HG03354 (cell line): ENCODE results near the gene GLIS2.

Source experiments
- ATAC-seq: cut with Tn5 transposase; IDR thresholded peaks from one replicate; pipeline ENCODE4 v1.9.1; 2021; ENCODE audit warnings: mild to moderate bottlenecking; ENCODE audit not compliant: unreplicated experiment, poor library complexity, severe bottlenecking

GLIS2 gene

DNA sequence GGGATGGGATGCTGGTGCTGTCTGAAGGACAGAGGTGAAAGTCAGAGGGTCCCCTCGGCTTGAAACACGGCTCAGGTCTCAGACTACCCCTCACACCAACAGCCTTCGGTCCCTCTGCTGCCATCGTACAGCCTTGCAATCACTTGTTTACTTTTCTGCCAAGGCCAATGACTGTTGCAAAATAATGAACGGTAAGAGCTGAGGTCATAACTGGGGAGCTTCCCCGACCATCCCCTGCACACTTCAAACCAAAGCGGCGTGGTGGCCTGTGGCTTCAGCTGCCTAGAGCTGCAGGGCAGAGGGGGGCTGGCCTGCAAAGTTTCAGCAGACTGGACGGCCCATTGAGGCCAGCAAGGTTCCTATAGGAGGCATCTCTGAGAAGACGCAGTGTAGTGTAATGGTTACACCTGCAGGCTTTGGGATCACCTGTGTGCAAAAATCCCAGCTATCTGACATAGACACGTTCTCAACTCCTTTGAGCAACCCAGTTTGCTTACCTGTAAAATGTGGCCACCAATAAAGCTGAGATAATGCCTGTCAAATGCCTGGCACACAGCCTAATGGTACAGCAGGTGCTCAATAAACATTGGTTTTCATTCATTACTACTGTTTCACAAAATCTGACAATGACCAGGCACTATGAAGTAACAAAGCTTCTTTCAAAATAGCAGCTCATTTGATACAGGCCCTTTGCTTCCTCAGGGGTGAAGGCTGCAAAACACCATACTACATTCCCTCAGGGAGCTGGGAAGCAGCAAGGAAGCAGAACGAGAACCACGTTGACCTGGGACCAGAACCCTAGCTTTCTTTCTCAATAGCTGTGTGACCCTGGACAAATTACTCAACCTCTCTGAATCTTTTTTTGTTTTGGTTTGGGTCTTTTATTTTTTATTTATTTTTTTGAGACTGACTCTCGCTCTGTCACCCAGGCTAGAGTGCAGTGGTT is 30.2 kb downstream of the GLIS2 start:
- ATAC-seq, result no peak

DNA sequence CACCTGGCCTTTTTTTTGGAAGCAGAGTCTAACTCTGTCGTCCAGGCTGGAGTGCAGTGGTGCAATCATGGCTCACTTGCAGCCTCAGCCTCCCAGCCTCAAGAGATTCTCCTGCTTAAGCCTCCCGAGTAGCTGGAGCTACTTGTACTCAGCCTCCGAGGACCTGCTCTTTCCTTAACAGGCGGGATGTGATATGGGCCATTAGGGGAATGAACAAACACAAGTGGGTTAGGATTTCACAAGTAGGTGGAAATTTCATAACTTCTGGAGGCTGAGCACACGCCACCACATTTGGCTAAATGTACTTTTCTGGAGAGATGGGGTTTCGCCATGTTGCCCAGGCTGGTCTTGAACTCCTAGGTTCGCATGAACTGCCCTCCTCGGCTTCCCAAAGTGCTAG is 31.1 kb downstream of the GLIS2 start:
- no peak for ATAC-seq

DNA sequence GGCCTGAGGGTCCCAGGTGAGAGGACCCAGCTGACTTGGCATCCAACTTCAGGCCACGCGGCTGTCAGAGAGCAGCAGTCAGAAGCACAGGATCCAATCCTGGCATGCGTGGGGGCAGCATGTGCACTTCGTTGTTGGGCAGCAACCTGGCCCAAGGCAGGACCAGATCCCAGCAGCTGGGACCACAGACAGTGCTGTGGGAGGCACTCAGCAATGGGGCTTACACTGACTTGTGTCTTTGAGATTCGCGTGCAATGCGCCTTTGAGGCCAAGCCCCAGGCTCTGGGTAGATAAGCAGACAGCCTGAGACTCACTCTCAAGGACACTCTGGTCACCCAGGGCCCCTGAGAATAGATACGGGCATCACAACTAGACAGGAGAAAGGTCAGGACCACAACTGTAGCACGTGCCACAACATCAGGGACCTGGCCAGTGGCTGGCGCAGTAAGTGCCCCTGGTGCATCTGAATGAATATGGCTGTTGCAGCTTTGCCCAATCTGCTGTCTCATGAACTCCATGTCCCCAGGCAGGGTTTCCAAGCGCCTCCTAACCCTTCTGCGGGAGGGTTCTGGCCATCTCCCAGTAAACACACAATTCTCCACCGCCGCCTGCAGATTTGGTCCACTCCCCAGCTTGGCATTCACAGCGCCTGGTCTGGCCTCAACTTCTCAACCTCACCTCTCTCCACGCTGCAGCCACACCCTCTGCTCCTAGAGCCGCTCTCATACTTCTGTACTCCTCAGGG is 32.1 kb downstream of the GLIS2 start:
- no peak for ATAC-seq

DNA sequence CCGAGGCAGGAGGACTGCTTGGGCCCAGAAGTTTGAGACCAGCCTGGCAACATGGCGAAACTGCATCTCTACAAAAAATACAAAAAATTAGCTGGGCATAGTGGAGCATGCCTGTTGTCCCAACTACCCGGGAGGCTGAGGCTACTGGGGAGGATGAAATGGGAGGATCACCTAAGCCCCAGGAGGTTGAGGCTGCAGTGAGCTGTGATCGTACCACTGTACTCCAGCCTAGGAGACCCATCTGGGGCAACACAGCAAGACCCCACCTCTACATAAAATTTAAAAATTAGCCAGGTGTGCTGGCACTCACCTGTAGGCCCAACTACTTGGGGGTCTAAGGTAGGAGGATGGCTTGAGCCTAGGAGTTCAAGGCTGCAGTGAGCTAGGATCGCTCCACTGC is 33.5 kb downstream of the GLIS2 start:
- ATAC-seq, result no peak

DNA sequence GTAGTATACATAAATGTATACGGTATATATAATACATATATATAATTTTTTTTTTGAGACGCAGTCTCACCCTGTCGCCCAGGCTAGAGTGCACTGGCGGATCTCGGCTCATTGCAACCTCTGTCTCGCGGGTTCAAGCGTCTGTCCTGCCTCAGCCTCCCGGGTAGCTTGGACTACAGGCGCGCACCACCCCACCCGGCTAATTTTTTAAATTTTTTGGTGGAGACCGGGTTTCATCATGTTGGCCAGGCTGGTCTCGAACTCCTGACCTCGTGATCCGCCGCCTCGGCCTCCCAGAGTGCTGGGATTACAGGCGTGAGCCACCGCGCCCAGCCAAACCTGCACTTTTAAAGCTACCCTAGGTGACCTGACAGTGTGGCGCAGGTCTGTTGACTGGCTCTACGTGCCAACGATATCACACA is 34.5 kb downstream of the GLIS2 start:
- no peak for ATAC-seq

DNA sequence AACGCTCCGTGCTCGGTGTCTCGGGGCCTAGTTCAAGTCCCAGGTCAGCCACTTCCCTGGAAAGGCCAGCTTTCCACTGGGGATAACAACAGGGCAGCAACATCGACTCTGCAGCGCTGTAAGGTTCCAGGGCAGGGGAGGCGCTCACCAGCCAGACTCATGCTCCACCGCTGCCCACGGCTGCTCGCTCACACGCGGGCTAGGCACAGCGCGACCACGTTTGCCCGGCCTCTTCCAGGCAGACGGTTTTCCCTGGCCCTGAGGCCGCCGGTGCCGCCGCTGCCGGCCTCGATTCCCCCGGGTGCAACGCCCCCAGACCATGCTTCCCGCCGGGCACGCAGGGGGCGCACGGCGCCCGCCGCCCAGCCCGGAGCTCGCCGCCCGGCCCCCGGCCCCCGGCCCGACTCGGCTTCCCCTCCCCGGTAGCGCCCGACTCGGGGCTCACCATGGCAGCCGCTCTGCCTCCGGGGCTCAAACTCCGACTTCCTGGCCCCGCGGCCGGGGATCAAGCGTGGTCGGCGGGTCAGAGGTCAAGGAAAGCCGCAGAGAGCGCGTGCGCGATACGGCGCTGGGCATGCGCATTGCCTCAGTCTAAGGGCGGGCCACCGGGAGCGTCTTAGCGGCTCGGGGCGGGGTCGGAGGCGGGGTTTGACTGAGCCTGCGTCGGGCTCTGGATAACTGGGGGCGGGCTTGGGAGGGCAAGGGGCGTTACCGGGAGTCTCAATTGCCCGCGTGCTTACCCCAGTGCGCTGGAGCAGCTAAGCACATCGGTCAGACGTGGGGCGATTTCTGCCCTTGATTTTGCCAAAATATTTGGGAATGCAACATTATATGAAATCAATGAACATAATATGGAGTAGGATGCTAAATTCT is 35.2 kb downstream of the GLIS2 start, which contains the start of gene PAM16:
Gene PAM16 (minus strand): TSS at position 535 of the 873 bp plus-strand sequence. CDS start 87 bp downstream, at position 448.
- peak; percentile 87 for ATAC-seq

DNA sequence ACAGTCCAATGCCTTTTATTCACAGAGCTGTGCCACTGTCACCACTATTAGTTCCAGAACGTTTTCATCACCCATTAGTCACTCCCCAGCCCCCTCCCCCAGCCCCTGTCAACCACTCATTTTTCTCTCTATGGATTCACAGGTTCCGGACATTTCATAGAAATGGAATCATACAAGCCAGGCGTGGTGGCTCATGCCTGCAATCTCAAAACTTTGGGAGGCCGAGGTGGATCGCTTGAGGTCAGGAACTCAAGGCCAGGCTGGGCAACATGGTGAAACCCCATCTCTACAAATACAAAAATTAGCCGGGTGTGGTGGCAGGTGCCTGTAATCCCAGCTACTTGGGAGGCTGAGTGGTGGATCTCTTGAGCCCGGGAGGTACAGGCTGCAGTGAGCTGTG is 36.0 kb downstream of the GLIS2 start:
- ATAC-seq, result no peak

DNA sequence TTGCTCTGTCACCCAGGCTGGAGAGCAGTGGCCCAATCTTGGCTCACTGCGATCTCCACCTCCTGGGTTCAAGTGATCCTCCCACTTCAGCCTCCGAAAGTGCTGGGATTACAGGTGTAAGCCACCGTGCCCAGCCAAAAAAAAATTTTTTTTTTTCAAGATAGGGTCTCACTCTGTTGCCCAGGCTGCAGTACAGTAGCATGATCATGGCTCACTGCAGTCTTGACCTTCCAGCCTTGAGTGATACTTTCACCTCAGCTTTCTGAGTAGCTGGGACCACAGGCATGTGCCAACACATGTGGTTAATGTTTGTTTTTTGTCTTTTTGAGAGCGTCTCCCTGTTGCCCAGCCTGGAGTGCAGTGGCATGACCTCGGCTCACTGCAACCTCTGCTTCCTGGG is 37.0 kb downstream of the GLIS2 start:
- no peak for ATAC-seq

DNA sequence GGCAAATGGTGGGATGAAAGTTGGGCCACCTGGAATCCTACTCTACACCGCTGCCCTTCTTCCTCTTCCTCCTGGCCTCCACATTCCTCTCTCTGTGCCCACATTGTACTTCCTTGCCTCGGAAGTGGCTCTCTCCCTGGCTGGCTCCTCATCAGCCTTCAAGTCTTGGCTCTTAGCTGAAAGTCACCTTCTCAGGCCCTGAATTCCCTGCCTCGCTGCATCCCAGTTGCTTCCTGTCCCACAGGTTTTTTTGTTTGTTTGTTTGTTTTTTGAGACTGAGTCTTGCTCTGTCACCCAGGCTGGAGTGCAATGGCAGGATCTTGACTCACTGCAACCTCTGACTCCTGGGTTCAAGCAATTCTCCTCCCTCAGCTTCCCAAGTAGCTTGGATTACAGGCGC is 37.8 kb downstream of the GLIS2 start:
- no peak for ATAC-seq

DNA sequence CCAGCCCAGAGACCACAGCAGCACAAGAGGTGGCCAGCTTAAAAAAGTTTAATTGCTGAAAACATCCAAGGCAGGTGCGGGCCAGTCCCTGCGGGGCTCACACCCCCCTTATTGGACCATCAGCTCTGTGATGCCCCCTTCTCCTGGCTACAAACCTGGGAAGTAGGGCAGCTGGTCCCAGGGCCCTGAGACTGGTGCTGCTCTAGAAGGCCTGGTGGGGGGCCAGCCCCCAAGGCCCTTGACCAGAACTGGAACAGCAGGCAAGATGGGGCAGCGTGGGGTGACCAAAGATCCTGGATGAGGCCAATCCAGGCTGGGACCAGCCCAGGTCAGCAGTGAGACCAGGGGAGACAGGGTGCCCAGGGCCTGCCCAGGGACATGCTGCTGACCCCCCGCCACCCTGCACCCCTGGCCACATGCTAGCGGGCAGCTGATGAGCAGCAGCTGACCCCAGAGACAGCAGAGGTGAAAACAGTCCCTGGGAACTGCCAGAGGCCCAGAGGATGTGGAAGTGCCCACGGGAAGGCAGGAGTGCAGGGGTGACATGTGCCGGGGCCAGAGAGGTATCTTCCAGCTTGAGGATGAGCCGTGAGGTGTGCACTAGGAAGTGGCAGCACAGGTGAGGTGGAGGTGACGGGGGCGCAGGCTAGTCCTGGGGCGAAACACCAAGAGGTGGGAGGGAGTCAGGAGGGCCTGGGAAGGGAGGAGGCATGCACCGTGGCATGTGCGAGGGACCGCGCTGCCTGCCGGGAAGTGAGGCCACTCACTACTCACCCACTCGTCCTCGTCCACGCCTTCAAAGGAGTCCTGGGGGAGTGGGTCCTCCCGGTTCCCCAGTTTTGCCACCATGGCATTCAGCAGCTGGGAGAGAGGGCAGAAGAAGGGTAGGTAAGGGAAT is 38.9 kb downstream of the GLIS2 start:
- no peak for ATAC-seq

DNA sequence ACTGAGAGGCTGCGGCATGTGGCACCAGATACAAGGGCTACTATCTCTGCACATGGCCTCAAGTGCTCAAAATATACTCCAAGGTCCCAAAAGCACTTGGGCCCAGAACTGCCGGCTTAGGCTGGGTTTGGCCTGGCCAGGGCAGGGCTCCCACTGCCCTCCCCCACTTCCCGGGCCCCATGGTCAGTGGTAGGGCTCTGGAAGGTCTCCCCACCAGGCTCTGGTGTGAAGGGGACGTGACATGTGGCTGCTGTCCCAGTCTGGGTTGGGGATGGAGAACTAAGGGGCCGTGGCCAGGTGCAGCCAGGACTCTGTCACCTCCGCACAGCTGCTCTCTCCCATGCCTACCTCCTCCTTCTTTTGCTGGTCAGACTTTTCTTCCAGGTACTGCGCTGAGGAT is 41.0 kb downstream of the GLIS2 start:
- no peak for ATAC-seq

DNA sequence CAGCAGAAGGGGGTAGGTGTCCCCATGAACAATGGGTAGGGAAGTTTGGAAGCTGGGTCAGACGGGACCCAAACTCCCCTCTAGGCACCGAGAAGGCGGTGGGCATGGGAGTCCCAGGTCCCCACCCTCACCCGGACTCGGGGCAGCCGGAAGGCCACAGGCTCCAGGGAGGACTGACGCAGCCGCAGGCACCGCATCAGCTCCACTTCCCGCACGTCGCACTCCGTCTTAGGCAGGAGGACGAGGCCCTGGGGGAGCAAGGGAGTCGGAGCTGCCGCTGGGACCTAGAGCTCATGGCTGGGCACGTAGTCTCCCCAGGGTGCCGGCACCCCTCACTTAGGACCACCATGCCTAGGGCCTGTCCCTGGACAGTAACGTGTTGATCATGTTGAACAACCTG is 42.4 kb downstream of the GLIS2 start:
- no peak for ATAC-seq

DNA sequence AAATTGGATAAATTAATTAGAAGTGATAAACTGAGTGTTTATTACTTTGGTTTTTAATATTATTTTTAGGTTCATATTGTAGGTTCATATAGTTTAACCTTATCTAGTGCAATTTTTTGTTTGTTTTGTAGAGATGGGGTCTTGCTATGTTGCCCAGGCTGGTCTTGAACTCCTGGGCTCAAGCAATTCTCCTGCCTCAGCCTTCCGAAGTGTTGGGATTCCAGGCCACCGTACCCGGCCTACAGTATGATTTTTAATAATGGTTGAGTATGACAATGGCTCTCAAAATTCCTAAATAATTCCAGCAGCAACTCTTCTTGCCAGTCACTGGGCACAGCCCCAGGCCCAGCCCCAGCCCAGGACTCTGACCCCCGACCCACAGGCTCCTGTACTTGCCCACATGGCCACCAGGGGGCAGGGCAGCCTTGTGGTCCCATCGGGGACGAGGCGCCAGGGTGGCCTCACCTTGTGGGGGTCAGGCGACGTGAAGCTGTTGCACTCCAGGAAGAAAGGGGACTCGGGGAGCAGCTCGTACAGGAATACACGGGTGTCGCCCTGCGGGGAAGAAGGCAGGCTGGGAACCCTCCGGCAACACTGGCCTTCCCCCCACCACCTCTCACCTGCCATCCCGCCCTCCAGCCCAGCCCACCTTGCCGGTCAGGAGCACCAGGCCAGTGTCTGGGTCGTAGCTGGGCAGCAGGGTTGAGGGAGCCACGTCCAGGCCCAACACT is 43.1 kb downstream of the GLIS2 start:
- no peak for ATAC-seq

DNA sequence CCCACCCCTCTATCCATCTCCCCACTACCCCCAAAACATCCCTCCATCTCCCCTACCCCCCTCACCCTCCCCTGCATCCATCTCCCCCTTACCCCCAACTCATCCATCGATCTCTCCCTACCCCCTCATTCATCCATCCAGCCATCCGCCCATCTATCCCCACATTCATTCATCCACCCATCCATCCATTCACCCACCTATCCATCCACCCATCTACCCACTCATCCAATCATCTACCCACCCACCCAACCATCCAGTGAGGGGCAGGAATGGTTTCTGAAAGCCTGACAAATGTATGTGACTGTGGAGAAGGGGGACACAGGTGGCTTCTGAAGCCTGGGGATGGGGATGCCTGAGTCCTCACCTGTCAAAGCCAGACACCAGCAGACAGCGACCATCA is 44.0 kb downstream of the GLIS2 start:
- ATAC-seq, result no peak

DNA sequence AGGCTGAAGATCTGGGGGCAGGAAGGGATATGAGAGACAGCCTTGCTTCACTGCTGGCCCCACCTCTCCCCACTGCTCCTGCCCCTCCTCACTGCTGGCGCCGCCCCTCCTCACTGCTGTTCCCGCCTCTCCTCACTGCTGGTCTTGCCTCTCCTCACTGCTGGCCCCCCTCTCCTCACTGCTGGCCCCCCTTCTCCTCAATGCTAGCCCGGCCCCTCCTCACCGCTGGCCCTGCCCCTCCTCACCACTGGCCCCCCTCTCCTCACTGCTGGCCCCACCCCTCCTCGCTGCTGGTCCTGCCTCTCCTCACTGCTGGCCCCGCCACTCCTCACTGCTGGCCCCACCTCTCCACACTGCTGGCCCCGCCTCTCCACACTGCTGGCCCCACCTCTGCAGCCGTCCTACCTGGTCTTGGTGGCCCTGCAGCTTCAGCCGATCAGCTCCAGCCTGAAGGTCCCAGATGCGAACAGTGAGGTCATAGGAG is 44.7 kb downstream of the GLIS2 start:
- ATAC-seq, result no peak

DNA sequence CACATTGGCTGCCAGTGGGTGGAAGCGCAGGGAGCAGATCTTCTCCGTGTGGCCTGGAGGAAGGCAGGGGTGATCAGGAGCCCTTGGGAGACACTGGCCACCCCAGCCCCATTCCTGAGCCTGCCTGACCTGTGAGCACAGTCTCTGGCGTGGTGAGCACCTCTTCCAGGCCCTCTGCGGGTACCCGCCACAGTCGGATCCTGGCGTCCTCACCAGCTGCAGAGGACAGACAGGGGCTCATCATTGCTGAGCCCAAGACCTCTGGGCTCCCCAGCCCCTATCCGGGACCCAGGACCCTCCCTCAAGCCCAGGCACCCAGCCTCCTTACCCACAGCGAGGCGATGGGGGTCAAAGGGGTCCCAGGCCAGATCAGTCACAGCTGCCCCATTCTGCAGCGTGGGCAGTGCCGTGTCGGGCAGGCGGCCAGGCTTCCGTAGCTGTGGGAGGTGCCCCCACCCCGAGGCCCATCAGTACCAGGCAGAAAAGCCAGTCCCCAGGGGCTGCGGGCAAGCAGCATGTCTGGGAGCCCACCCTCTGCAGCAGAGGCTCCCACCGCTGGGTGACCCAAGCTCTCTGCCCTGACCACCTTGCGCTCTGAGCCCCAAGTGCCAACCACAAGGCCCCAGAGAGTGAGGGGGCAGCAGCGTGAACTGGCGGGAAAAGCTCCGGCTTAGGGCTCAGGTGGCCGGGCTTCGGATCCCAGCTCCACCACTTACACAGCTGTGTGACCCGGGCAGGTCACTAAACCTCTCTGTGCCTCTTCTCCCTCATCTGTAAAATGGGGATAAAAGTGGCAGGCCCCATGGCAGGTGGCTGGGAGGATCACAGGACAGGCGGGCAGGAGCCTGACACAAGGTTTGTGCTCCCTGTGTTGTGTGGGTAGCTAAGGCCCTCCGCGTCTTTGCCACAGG is 45.4 kb downstream of the GLIS2 start:
- no peak for ATAC-seq

DNA sequence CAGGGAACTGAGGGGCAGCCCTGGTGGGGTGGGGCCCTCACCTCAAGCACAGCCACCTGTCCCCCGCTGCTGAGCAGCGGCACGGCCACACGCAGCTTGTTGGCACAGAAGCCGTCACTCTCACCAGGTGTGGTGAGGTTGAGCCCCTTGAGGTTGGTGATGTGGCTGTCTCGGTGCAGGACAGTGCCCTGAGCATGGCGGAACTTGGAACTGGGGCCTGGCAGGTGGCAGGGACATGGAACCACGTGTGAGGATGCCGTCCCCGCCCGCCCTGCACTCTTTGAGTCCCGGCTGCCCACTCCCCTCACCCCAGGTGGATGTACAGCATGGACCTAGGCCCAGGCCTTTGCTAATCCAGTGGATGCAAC is 46.1 kb downstream of the GLIS2 start:
- ATAC-seq, result no peak
